Naive thymus-derived CD8-positive, alpha-beta T cell (primary cell): ENCODE measurements around the gene ADAMTS17. TPM values are rescaled to one million over a fixed set of nuclear protein-coding genes. Genes with fewer than 3 reads are reported as not detected.
A peak's percentile ranks its signal among the peaks of the same experiment; 100 is the strongest.
"Not testable (repeated sequence)": the region's sequence is repeated elsewhere in the genome, so short reads cannot be mapped to it uniquely, and the experiment has no call there.

Source experiments
- ATAC-seq, 2 donors: fragments of 150-1000 bp; cut with Tn5 transposase in 1 of 2; sonication (Bioruptor Pico), chemical (Tn5 transposase) in 1 of 2; 1 replicate in 1 of 2; 2 replicates in 1 of 2; pipeline ENCODE4 v1.10.0; 2021; ENCODE audit warnings: mild to moderate bottlenecking in 2 of 2, moderate library complexity in 2 of 2
- POLR2A ChIA-PET: fragments of 350-600 bp; sonication (Branson Sonifier 250); formaldehyde crosslinking; loops from one replicate; lab custom pipeline; 2021; ENCODE audit warnings: antibody characterized with exemption; lab: Charles Lee
- DNase-seq, 10 donors: peaks; one replicate each; pipeline versions ENCODE4 v3.0.0 to v3.0.0-alpha.2; 2020 to 2022
- H3K27ac Mint-ChIP-seq, 10 donors: one replicate each; pipeline ENCODE4 v1.8.0; 2020 to 2022; ENCODE audit warnings: mild to moderate bottlenecking in 10 of 10, mixed read lengths in 10 of 10, moderate library complexity in 4 of 10, inconsistent platforms in 1 of 10
- H3K27me3 Mint-ChIP-seq, 5 donors: one replicate each; pipeline ENCODE4 v1.8.0; 2021 to 2022; ENCODE audit warnings: mixed read lengths in 5 of 5
- H3K36me3 Mint-ChIP-seq, 3 donors: one replicate each; pipeline ENCODE4 v1.8.0; 2020 to 2022; ENCODE audit warnings: mixed read lengths in 3 of 3, mild to moderate bottlenecking in 2 of 3, inconsistent platforms in 1 of 3
- H3K4me1 Mint-ChIP-seq, 4 donors: one replicate each; pipeline ENCODE4 v1.8.0; 2021 to 2022; ENCODE audit warnings: mixed read lengths in 4 of 4
- H3K4me3 Mint-ChIP-seq, 10 donors: one replicate each; pipeline ENCODE4 v1.8.0; 2020 to 2022; ENCODE audit warnings: mild to moderate bottlenecking in 10 of 10, mixed read lengths in 10 of 10, moderate library complexity in 6 of 10, inconsistent platforms in 1 of 10
- H3K9me3 Mint-ChIP-seq, 9 donors: one replicate each; pipeline ENCODE4 v1.8.0; 2020 to 2022; ENCODE audit warnings: mixed read lengths in 9 of 9, mild to moderate bottlenecking in 3 of 9, inconsistent platforms in 1 of 9, moderate library complexity in 1 of 9
- polyA plus RNA-seq, 3 donors: library from polyadenylated mRNA; unstranded; fragments of 300-500 nt; fragmentation: Illumina TruSeq; gene quantifications; one replicate each; pipeline ENCODE4 v1.2.3, GENCODE V29; 2021
- total RNA-seq, 8 experiments: library from RNA in 2 of 8; stranded (reverse) in 2 of 8; gene quantifications; one replicate each; pipeline ENCODE4 v1.2.3 and lab custom pipeline; 2021 to 2026

The ADAMTS17 gene
- total and polyA plus RNA-seq, 5 experiments from 2014 or later = 0.20 to 4.6 (median 1.8) TPM

- Mint-ChIP-seq H3K27me3 (peaks cover 0 to 4% (median 0%) of the 10 kb centered on the region in 5 donors), H3K36me3 (no peaks in the 10 kb centered on the region), H3K9me3 (no peaks in the 10 kb centered on the region), H3K4me1 (peaks cover 0 to 2% (median 0%) of the 10 kb centered on the region in 4 donors), H3K4me3 (no peak overlapping the region), H3K27ac (no peak overlapping the region)
- POLR2A ChIA-PET = no interaction called here
- ATAC-seq (no peak), DNase-seq (no peak)
Measured at GRCh38 chr15:99980752-99981151, 361.0 kb downstream of the ADAMTS17 start.

GRCh38 chr15:99979886-99980285, 361.9 kb downstream of the ADAMTS17 start:
- POLR2A ChIA-PET, H3K36me3 Mint-ChIP-seq, H3K27me3 Mint-ChIP-seq, H3K27ac Mint-ChIP-seq, H3K9me3 Mint-ChIP-seq, H3K4me3 Mint-ChIP-seq, ATAC-seq, DNase-seq, H3K4me1 Mint-ChIP-seq: not testable (repeated sequence)

GRCh38 chr15:99979371-99979770, 362.4 kb downstream of the ADAMTS17 start:
- DNase-seq = no peak
- POLR2A ChIA-PET = no interaction called here
- ATAC-seq = no peak
- peaks cover 0 to 2% (median 0%) of the 10 kb centered on the region in 4 donors for H3K4me1 Mint-ChIP-seq
- peaks cover 0 to 2% (median 0%) of the 10 kb centered on the region in 5 donors for H3K27me3 Mint-ChIP-seq
- H3K4me3 Mint-ChIP-seq = no peak overlapping the region
- H3K27ac Mint-ChIP-seq = no peak overlapping the region
- no peaks in the 10 kb centered on the region for H3K9me3 Mint-ChIP-seq
- no peaks in the 10 kb centered on the region for H3K36me3 Mint-ChIP-seq

GRCh38 chr15:99978426-99978825, 363.3 kb downstream of the ADAMTS17 start:
- no peak overlapping the region for H3K27ac Mint-ChIP-seq
- no peaks in the 10 kb centered on the region for H3K4me1 Mint-ChIP-seq
- DNase-seq (no peak), ATAC-seq (no peak)
- no peaks in the 10 kb centered on the region for H3K9me3 Mint-ChIP-seq
- POLR2A ChIA-PET = no interaction called here
- H3K36me3 Mint-ChIP-seq = no peaks in the 10 kb centered on the region
- H3K4me3 Mint-ChIP-seq = no peak overlapping the region
- no peaks in the 10 kb centered on the region for H3K27me3 Mint-ChIP-seq

- Mint-ChIP-seq H3K9me3 (no peaks in the 10 kb centered on the region), H3K4me3 (no peak overlapping the region), H3K27me3 (no peaks in the 10 kb centered on the region), H3K4me1 (no peaks in the 10 kb centered on the region), H3K36me3 (no peaks in the 10 kb centered on the region), H3K27ac (no peak overlapping the region)
- no peak for DNase-seq
- no peak for ATAC-seq
- POLR2A ChIA-PET = no interaction called here
Measured at GRCh38 chr15:99977929-99978328, 363.8 kb downstream of the ADAMTS17 start.

GRCh38 chr15:99976811-99977271, 364.9 kb downstream of the ADAMTS17 start:
- Mint-ChIP-seq H3K9me3 (no peaks in the 10 kb centered on the region), H3K4me1 (no peaks in the 10 kb centered on the region), H3K27ac (no peak overlapping the region), H3K4me3 (no peak overlapping the region), H3K27me3 (no peaks in the 10 kb centered on the region), H3K36me3 (no peaks in the 10 kb centered on the region)
- no peak for DNase-seq
- no peak for ATAC-seq
- POLR2A ChIA-PET = no interaction called here

- Mint-ChIP-seq H3K27ac (no peak overlapping the region), H3K36me3 (no peaks in the 10 kb centered on the region), H3K4me3 (no peak overlapping the region), H3K27me3 (no peaks in the 10 kb centered on the region), H3K4me1 (no peaks in the 10 kb centered on the region), H3K9me3 (no peaks in the 10 kb centered on the region)
- ATAC-seq (no peak), DNase-seq (no peak)
- POLR2A ChIA-PET = no interaction called here
Measured at GRCh38 chr15:99976000-99976399, 365.8 kb downstream of the ADAMTS17 start.

- H3K27me3 Mint-ChIP-seq = no peaks in the 10 kb centered on the region
- no peaks in the 10 kb centered on the region for H3K9me3 Mint-ChIP-seq
- DNase-seq = no peak
- POLR2A ChIA-PET = no interaction called here
- no peaks in the 10 kb centered on the region for H3K36me3 Mint-ChIP-seq
- no peak for ATAC-seq
- no peak overlapping the region for H3K27ac Mint-ChIP-seq
- H3K4me1 Mint-ChIP-seq = no peaks in the 10 kb centered on the region
- no peak overlapping the region for H3K4me3 Mint-ChIP-seq
Measured at GRCh38 chr15:99974246-99974645, 367.5 kb downstream of the ADAMTS17 start.

- Mint-ChIP-seq H3K4me3 (no peak overlapping the region), H3K27ac (no peak overlapping the region), H3K36me3 (no peaks in the 10 kb centered on the region), H3K27me3 (no peaks in the 10 kb centered on the region), H3K4me1 (no peaks in the 10 kb centered on the region), H3K9me3 (no peaks in the 10 kb centered on the region)
- DNase-seq = no peak
- POLR2A ChIA-PET = interaction anchor here (0.9 kb wide), 1 partner anchor 89 kb away, joined by 3 read pairs; no protein-coding TSS in a partner anchor
- ATAC-seq = no peak
Measured at GRCh38 chr15:99973351-99973750, 368.4 kb downstream of the ADAMTS17 start.

GRCh38 chr15:99970891-99971430, 370.8 kb downstream of the ADAMTS17 start:
- no peak overlapping the region for H3K4me3 Mint-ChIP-seq
- POLR2A ChIA-PET = no interaction called here
- ATAC-seq = no peak

GRCh38 chr15:99969261-99969920, 372.4 kb downstream of the ADAMTS17 start:
- peaks cover 0 to 2% (median 0%) of the 10 kb centered on the region in 5 donors for H3K27me3 Mint-ChIP-seq
- no peak for DNase-seq

More at GRCh38 chr15:99970891-99971430, 370.8 kb downstream of the ADAMTS17 start:
- H3K4me1 Mint-ChIP-seq = no peaks in the 10 kb centered on the region
- no peak for DNase-seq
- H3K27me3 Mint-ChIP-seq = no peaks in the 10 kb centered on the region
- H3K9me3 Mint-ChIP-seq = no peaks in the 10 kb centered on the region
- no peaks in the 10 kb centered on the region for H3K36me3 Mint-ChIP-seq
- H3K27ac Mint-ChIP-seq = peak overlapping the region in 1 of 10 donors; percentile 73

GRCh38 chr15:99967841-99968371, 373.9 kb downstream of the ADAMTS17 start:
- no peaks in the 10 kb centered on the region for H3K36me3 Mint-ChIP-seq
- peaks cover 0 to 2% (median 0%) of the 10 kb centered on the region in 5 donors for H3K27me3 Mint-ChIP-seq
- H3K4me1 Mint-ChIP-seq = no peaks in the 10 kb centered on the region
- POLR2A ChIA-PET = no interaction called here
- H3K4me3 Mint-ChIP-seq = no peak overlapping the region
- H3K9me3 Mint-ChIP-seq = no peaks in the 10 kb centered on the region
- ATAC-seq (no peak), DNase-seq (no peak)
- H3K27ac Mint-ChIP-seq = no peak overlapping the region

More at GRCh38 chr15:99969261-99969920, 372.4 kb downstream of the ADAMTS17 start:
- Mint-ChIP-seq H3K27ac (no peak overlapping the region), H3K4me3 (no peak overlapping the region), H3K9me3 (no peaks in the 10 kb centered on the region), H3K4me1 (no peaks in the 10 kb centered on the region), H3K36me3 (no peaks in the 10 kb centered on the region)
- POLR2A ChIA-PET = interaction anchor here (0.5 kb wide), 1 partner anchor 757 kb away, joined by 5 read pairs; no protein-coding TSS in a partner anchor
- ATAC-seq = no peak

- DNase-seq (no peak), ATAC-seq (no peak)
- Mint-ChIP-seq H3K36me3 (no peaks in the 10 kb centered on the region), H3K4me3 (no peak overlapping the region), H3K27me3 (peaks cover 0 to 2% (median 0%) of the 10 kb centered on the region in 5 donors), H3K4me1 (no peaks in the 10 kb centered on the region), H3K27ac (no peak overlapping the region), H3K9me3 (no peaks in the 10 kb centered on the region)
- POLR2A ChIA-PET = no interaction called here
Measured at GRCh38 chr15:99966815-99967214, 375.0 kb downstream of the ADAMTS17 start.
